ENCODE results near the gene MFSD6.

The MFSD6 gene

GRCh38 chr2:190456833-190457232, 48.7 kb downstream of the MFSD6 start:
- no peak for DNase-seq (ENCODE audit: low spot score)
- TF ChIP-seq CTCF (IDR thresholded peaks at IDR 0.05; ENCODE audit: extremely low read depth, missing control alignments) = no peak

- TF ChIP-seq CTCF (IDR thresholded peaks at IDR 0.05; ENCODE audit: extremely low read depth, missing control alignments) = no peak
- no peak for DNase-seq (ENCODE audit: low spot score)
These were observed 49.1 kb downstream of the MFSD6 start for GRCh38 chr2:190457256-190457655.

- DNase-seq (ENCODE audit: low spot score) = no peak
- no peak for TF ChIP-seq CTCF (IDR thresholded peaks at IDR 0.05; ENCODE audit: extremely low read depth, missing control alignments)
These were observed 50.4 kb downstream of the MFSD6 start for GRCh38 chr2:190458352-190459107.

DNA sequence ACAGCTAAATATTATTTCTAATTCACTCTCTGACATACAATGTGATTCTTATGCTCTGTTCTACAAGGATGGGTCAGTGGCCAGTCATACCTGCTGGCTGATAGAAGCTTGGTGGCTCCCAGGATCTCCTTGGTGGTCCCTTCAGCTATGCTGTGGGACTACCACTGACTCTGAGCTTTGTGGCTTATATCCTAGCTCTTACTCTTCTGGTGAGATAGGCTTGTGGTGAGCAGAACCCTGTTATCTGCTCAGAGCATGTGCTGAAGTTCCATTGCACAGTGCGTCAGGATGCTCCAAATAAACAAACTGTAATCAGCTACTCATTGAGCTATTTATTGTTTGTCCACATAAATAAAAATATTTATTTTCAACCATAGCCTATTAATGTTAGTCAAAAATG, 51.7 kb downstream of the MFSD6 start:
- no peak for TF ChIP-seq CTCF (IDR thresholded peaks at IDR 0.05; ENCODE audit: extremely low read depth, missing control alignments)
- no peak for DNase-seq (ENCODE audit: low spot score)

- no peak for DNase-seq (ENCODE audit: low spot score)
- no peak for TF ChIP-seq CTCF (IDR thresholded peaks at IDR 0.05; ENCODE audit: extremely low read depth, missing control alignments)
These were observed 52.3 kb downstream of the MFSD6 start for GRCh38 chr2:190460487-190460886.

DNA sequence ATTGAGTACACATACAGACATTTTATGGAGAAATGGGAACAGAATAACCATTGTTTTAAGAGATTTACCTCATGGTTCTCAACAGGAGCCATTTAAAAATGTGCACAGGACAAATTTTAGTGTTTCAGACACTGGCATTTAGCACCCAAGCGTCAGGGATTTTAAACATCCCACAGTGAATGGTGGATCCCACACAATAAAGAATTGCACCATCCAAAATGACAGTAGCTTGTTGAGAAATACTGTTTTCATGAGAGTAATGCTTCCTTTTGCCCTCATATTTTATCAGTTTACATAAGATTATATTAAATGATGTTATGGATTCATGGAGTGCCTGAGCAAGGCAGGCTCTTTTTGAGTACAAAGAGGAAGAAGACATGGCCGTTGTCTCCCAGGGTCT, 54.0 kb downstream of the MFSD6 start:
- no peak for DNase-seq (ENCODE audit: low spot score)
- TF ChIP-seq CTCF (IDR thresholded peaks at IDR 0.05; ENCODE audit: extremely low read depth, missing control alignments) = no peak

DNA sequence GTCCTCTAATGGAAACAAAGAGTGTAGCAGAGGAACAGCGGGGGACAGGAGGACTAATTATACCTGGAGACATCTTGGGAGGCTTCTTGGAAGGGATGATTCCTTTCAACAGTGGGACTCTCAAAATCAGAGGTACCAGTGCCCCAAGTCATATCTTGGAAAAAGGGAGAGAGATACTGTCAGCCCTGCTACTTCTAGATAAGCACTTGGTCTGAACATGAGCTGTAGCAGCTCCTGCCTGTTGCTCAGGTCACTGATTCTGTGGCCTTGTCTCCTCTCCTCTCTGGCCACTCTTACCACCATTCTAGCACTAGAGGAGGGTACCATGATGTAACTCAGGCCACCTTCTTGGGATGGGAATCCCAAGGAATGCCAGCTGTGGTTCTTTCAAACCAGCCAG, 54.5 kb downstream of the MFSD6 start:
- no peak for DNase-seq (ENCODE audit: low spot score)

More for the DNA sequence above, 54.5 kb downstream of the MFSD6 start:
- TF ChIP-seq CTCF (IDR thresholded peaks at IDR 0.05; ENCODE audit: extremely low read depth, missing control alignments) = no peak

Measured in GM20000 (cell line).